IMR-90 (cell line): ENCODE measurements around the gene JAKMIP2. TPM values are rescaled to one million over a fixed set of nuclear protein-coding genes. Genes with fewer than 3 reads are reported as not detected.
"Not testable (repeated sequence)": the region's sequence is repeated elsewhere in the genome, so short reads cannot be mapped to it uniquely, and the experiment has no call there.

Experiments used
- ATAC-seq: fragments of 200-7000 bp; cut with Tn5 transposase; 2 replicates; pipeline ENCODE4 v1.9.1; 2020; ENCODE audit warnings: low read depth, mild to moderate bottlenecking, moderate library complexity
- BruUV-seq: library from RNA; stranded (reverse); fragments of 400-500 nt; replicated peaks from 2 replicates; lab custom pipeline; 2021; lab: Mats Ljungman, UMichigan
- CTCF ChIA-PET: fragments of 300-600 bp; formaldehyde crosslinking; extraction: SDS; loops from one replicate; lab custom pipeline; 2021; ENCODE audit warnings: antibody characterized with exemption; lab: Yijun Ruan, JAX
- POLR2A ChIA-PET: fragments of 300-600 bp; sonication (Branson Sonifier 250); formaldehyde crosslinking; loops from one replicate; lab custom pipeline; 2022; ENCODE audit warnings: antibody characterized with exemption; ENCODE audit not compliant: unreplicated experiment; lab: Charles Lee
- DNase-seq: peaks from one replicate; pipeline ENCODE4 v3.0.0; 2013
- H2AFZ ChIP-seq: replicated peaks from 2 replicates; pipeline ENCODE3; 2013; ENCODE audit warnings: low read length, mild to moderate bottlenecking; ENCODE audit not compliant: poor library complexity
- H2AK5ac ChIP-seq: 2 replicates; pipeline ENCODE4 v1.6.1; 2013; ENCODE audit warnings: low read depth, low read length, inconsistent platforms
- H2AK9ac ChIP-seq: replicated peaks from 2 replicates; pipeline ENCODE3; 2013; ENCODE audit warnings: mild to moderate bottlenecking, low read depth, low read length, moderate library complexity; ENCODE audit not compliant: poor library complexity
- H2BK120ac ChIP-seq: 2 replicates; pipeline ENCODE4 v1.6.1; 2013; ENCODE audit warnings: low read depth, low read length, inconsistent platforms
- H2BK15ac ChIP-seq: 3 replicates; pipeline ENCODE4 v1.6.1; 2013; ENCODE audit warnings: low read depth, low read length, inconsistent platforms
- H2BK20ac ChIP-seq: 2 replicates; pipeline ENCODE4 v1.6.1; 2013; ENCODE audit warnings: low read depth, mild to moderate bottlenecking, inconsistent platforms, low read length, moderate library complexity
- H2BK5ac ChIP-seq: 2 replicates; pipeline ENCODE4 v1.6.1; 2013; ENCODE audit warnings: mild to moderate bottlenecking, low read depth, low read length, inconsistent platforms; ENCODE audit not compliant: poor library complexity, severe bottlenecking
- H3K14ac ChIP-seq: replicated peaks from 2 replicates; pipeline ENCODE4 v1.6.1; 2013; ENCODE audit warnings: low read depth, low read length, inconsistent platforms
- H3K18ac ChIP-seq: 2 replicates; pipeline ENCODE4 v1.6.1; 2013; ENCODE audit warnings: low read depth, low read length, control low read depth
- H3K23ac ChIP-seq: 2 replicates; pipeline ENCODE4 v1.6.1; 2013; ENCODE audit warnings: low read depth, low read length, inconsistent platforms
- H3K27ac ChIP-seq: 2 replicates; pipeline ENCODE4 v1.5.1; 2013; ENCODE audit warnings: mild to moderate bottlenecking, control low read depth, low read length; ENCODE audit not compliant: insufficient read depth
- H3K27me3 ChIP-seq: 2 replicates; pipeline ENCODE4 v1.6.1; 2013; ENCODE audit warnings: low read length; ENCODE audit not compliant: control insufficient read depth, insufficient read depth
- H3K36me3 ChIP-seq: 2 replicates; pipeline ENCODE4 v1.6.1; 2013; ENCODE audit warnings: low read length, mixed read lengths; ENCODE audit not compliant: control insufficient read depth, insufficient read depth
- H3K4ac ChIP-seq: 2 replicates; pipeline ENCODE4 v1.6.1; 2013; ENCODE audit warnings: low read depth, low read length, inconsistent platforms
- H3K4me1 ChIP-seq: 2 replicates; pipeline ENCODE4 v1.6.1; 2013; ENCODE audit warnings: low read length, mixed read lengths; ENCODE audit not compliant: control insufficient read depth, insufficient read depth
- H3K4me2 ChIP-seq: 2 replicates; pipeline ENCODE4 v1.6.1; 2013; ENCODE audit warnings: low read depth, mild to moderate bottlenecking, control low read depth, low read length, moderate library complexity
- H3K4me3 ChIP-seq: 2 replicates; pipeline ENCODE4 v1.5.1; 2013; ENCODE audit warnings: low read depth, mild to moderate bottlenecking, control low read depth, low read length, moderate library complexity; ENCODE audit not compliant: insufficient read depth
- H3K56ac ChIP-seq: 2 replicates; pipeline ENCODE4 v1.6.1; 2013; ENCODE audit warnings: low read length, inconsistent platforms; ENCODE audit not compliant: insufficient read depth; ENCODE audit errors: extremely low read depth
- H3K79me1 ChIP-seq, 2 experiments: 2 replicates each; pipeline ENCODE4 v1.6.1; 2013; ENCODE audit warnings: low read length in 2 of 2, inconsistent platforms in 1 of 2, low read depth in 1 of 2
- H3K9ac ChIP-seq: 2 replicates; pipeline ENCODE4 v1.6.1; 2013; ENCODE audit warnings: low read depth, low read length, control low read depth
- H3K9me1 ChIP-seq: 2 replicates; pipeline ENCODE4 v1.6.1; 2013; ENCODE audit warnings: low read length, inconsistent platforms; ENCODE audit not compliant: insufficient read depth
- H3K9me3 ChIP-seq: 2 replicates; pipeline ENCODE4 v1.6.1; 2013; ENCODE audit warnings: low read length; ENCODE audit not compliant: control insufficient read depth, insufficient read depth
- H4K20me1 ChIP-seq: 2 replicates; pipeline ENCODE4 v1.6.1; 2013; ENCODE audit warnings: low read length, inconsistent platforms; ENCODE audit not compliant: insufficient read depth
- H4K5ac ChIP-seq: 2 replicates; pipeline ENCODE4 v1.6.1; 2013; ENCODE audit warnings: mild to moderate bottlenecking, low read depth, low read length, control low read depth
- H4K8ac ChIP-seq, 2 experiments: 2 replicates each; pipeline ENCODE4 v1.6.1; 2013; ENCODE audit warnings: low read depth in 2 of 2, low read length in 2 of 2, control low read depth in 1 of 2, inconsistent platforms in 1 of 2
- H4K91ac ChIP-seq: 2 replicates; pipeline ENCODE4 v1.6.1; 2013; ENCODE audit warnings: low read depth, low read length, inconsistent platforms; ENCODE audit not compliant: insufficient read depth
- CTCF ChIP-seq: conservative IDR thresholded peaks from 2 replicates; pipeline ENCODE4 v1.5.1; 2012; ENCODE audit warnings: mild to moderate bottlenecking, low read depth, low read length, improper control_type of control experiment
- MXI1 ChIP-seq: IDR thresholded peaks from 2 replicates; pipeline ENCODE4 v1.6.1; 2012; ENCODE audit warnings: low read depth, mild to moderate bottlenecking, low read length, moderate library complexity, borderline replicate concordance
- POLR2A ChIP-seq: IDR thresholded peaks from 2 replicates; pipeline ENCODE4 v1.6.1; 2012; ENCODE audit warnings: mild to moderate bottlenecking, low read depth, low read length
- RAD21 ChIP-seq: IDR thresholded peaks from 2 replicates; pipeline ENCODE4 v1.6.1; 2012; ENCODE audit warnings: low read length, improper control_type of control experiment
- SMC3 ChIP-seq: fragments of 150-350 bp; IDR thresholded peaks from 2 replicates; pipeline ENCODE4 v1.6.1; 2016; ENCODE audit warnings: low read depth, mild to moderate bottlenecking, antibody characterized with exemption, low read length, moderate library complexity
- WGBS, 2 experiments: methylation state at CpG; one replicate each; pipeline versions ENCODE4 v1.1.5 to v1.1.7; 2013; ENCODE audit warnings: missing lambda C conversion rate in 2 of 2; ENCODE audit not compliant: insufficient read length in 1 of 2; ENCODE audit errors: extremely low coverage in 2 of 2; 5-methylcytosine and 5-hydroxymethylcytosine counted together
- dilution Hi-C: fragments of 300-500 bp; cut with HindIII; formaldehyde crosslinking; loops from one replicate; pipeline ENCODE4 v1.14.3; 2018; ENCODE audit warnings: low sequenced_read_pairs; ENCODE audit not compliant: unreplicated experiment
- in situ Hi-C: fragments of 300-500 bp; cut with MboI; formaldehyde crosslinking; loops from 3 replicates; pipeline ENCODE4 v1.14.3; 2019; ENCODE audit warnings: low sequenced_read_pairs, inconsistent platforms, mixed read lengths
- intact Hi-C: fragments of 100-400 bp; cut with micrococcal nuclease; formaldehyde crosslinking; loops from 2 replicates; pipeline ENCODE4 v1.10.0; 2022
- polyA plus RNA-seq, 3 experiments: library from polyadenylated mRNA; depleted of rRNA; stranded (reverse); fragments of >200 nt; gene quantifications; 2 replicates each; pipeline ENCODE4 v1.2.3, GENCODE V29; 2012; ENCODE audit warnings: low replicate concordance in 1 of 3
- total RNA-seq: library from RNA; depleted of rRNA; stranded (reverse); fragments of >200 nt; gene quantifications from 2 replicates; pipeline ENCODE4 v1.2.3, GENCODE V29; 2012

JAKMIP2 gene
- total and polyA plus RNA-seq, 2 of the 4 experiments (the other 2 are of a cell fraction) = under 0.01 TPM; not detected in 1

GRCh38 chr5:147822686-147823491 lies 40.4 kb upstream of the JAKMIP2 start:
- H4K5ac ChIP-seq = no peak overlapping the region
- H3K18ac ChIP-seq = no peak overlapping the region
- no peak overlapping the region for H3K9ac ChIP-seq
- H2AK9ac ChIP-seq = no peak overlapping the region
- no peaks in the 10 kb centered on the region for H3K36me3 ChIP-seq
- no peak overlapping the region for H3K4me3 ChIP-seq
- no peak overlapping the region for H3K27ac ChIP-seq
- H3K9me3 ChIP-seq = no peaks in the 10 kb centered on the region
- ChIA-PET CTCF (interaction anchor here (1.0 to 1.5 kb wide), 9 partner anchors 10 to 247 kb away, joined by 3 to 16 read pairs (median 3); no protein-coding TSS in a partner anchor), POLR2A (no interaction called here)
- no TSS peak for BruUV-seq
- H2BK5ac ChIP-seq = no peak overlapping the region
- TF ChIP-seq CTCF = peak; percentile 93
- no peak for TF ChIP-seq MXI1
- 0 out of 2 replicates have a peak, but pooled peaks have one; percentile 20 for TF ChIP-seq POLR2A
- peak; percentile 89 for TF ChIP-seq RAD21
- TF ChIP-seq SMC3 = peak; percentile 63
- H2BK20ac ChIP-seq = no peak overlapping the region
- no peak overlapping the region for H2BK15ac ChIP-seq
- no peak overlapping the region for H2BK120ac ChIP-seq
- H4K91ac ChIP-seq = no peak overlapping the region
- H2AK5ac ChIP-seq = no peak overlapping the region
- in situ Hi-C loops (loop anchor here (5.0 kb wide), 1 partner anchor 196 kb away; no protein-coding TSS in a partner anchor), dilution Hi-C loops (no loop called here), intact Hi-C loops (loop anchor here (1.0 to 10.0 kb wide), 3 partner anchors 195 to 598 kb away; no protein-coding TSS in a partner anchor)
- no peak overlapping the region for H3K23ac ChIP-seq
- H3K4me1 ChIP-seq = no peaks in the 10 kb centered on the region
- no peaks in the 10 kb centered on the region for H4K20me1 ChIP-seq
- H3K56ac ChIP-seq = no peak overlapping the region
- no peaks in the 10 kb centered on the region for H3K79me1 ChIP-seq
- DNase-seq (peak; percentile 61), ATAC-seq (peak; percentile 85)
- H3K4me2 ChIP-seq = no peak overlapping the region
- no peak overlapping the region for H4K8ac ChIP-seq
- no peaks in the 10 kb centered on the region for H3K27me3 ChIP-seq
- WGBS, 2 experiments = no CpG with 5 or more reads among the region's 4 CpGs
- no peak overlapping the region for H3K14ac ChIP-seq
- H3K4ac ChIP-seq = no peak overlapping the region
- no peaks in the 10 kb centered on the region for H3K9me1 ChIP-seq
- no peak overlapping the region for H2AFZ ChIP-seq

GRCh38 chr5:147822222-147822621 lies 39.7 kb upstream of the JAKMIP2 start:
- BruUV-seq, dilution Hi-C loops: not testable (repeated sequence)
- WGBS, 2 experiments = no CpG with 5 or more reads among the region's 3 CpGs

More at GRCh38 chr5:147822222-147822621, 39.7 kb upstream of the JAKMIP2 start:
- H4K5ac ChIP-seq, H3K9me1 ChIP-seq, H3K4ac ChIP-seq, H2BK15ac ChIP-seq, H2AK5ac ChIP-seq, H3K36me3 ChIP-seq, H3K4me2 ChIP-seq, ATAC-seq, H3K23ac ChIP-seq, H3K9ac ChIP-seq, H2BK5ac ChIP-seq, H2AFZ ChIP-seq, H4K91ac ChIP-seq, H3K56ac ChIP-seq, H3K27me3 ChIP-seq, H3K4me1 ChIP-seq, H4K8ac ChIP-seq, H3K9me3 ChIP-seq, H3K27ac ChIP-seq, H2AK9ac ChIP-seq, POLR2A ChIA-PET, H2BK120ac ChIP-seq, DNase-seq, H3K4me3 ChIP-seq, H3K14ac ChIP-seq, H3K18ac ChIP-seq, H4K20me1 ChIP-seq, H3K79me1 ChIP-seq, H2BK20ac ChIP-seq: not testable (repeated sequence)
- in situ Hi-C loops = loop anchor here (5.0 kb wide), 1 partner anchor 195 kb away; no protein-coding TSS in a partner anchor
- intact Hi-C loops = loop anchor here (1.0 to 10.0 kb wide), 3 partner anchors 194 to 597 kb away; no protein-coding TSS in a partner anchor
- CTCF ChIA-PET = interaction anchor here (0.6 to 1.5 kb wide), 11 partner anchors 11 to 246 kb away, joined by 3 to 16 read pairs (median 4); no protein-coding TSS in a partner anchor
